RCC 7860 (cell line): ENCODE data around the gene ADAMTSL1.

ENCODE experiments used
- DNase-seq: peaks from one replicate; pipeline ENCODE4 v3.0.0-alpha.2; 2015; ENCODE audit warnings: low spot score
- FAIRE-seq: peaks from 2 replicates; lab custom pipeline; 2012; peaks lifted over from hg19 to GRCh38; lab: Jason Lieb, UNC

ADAMTSL1 gene

GRCh38 chr9:18888290-18888689, 414.3 kb downstream of the ADAMTSL1 start:
- DNase-seq (no peak), FAIRE-seq (no peak)

GRCh38 chr9:18889550-18889949, 415.6 kb downstream of the ADAMTSL1 start:
- no peak for FAIRE-seq

GRCh38 chr9:18890372-18890771, 416.4 kb downstream of the ADAMTSL1 start:
- DNase-seq: no peak
- no peak for FAIRE-seq

More at GRCh38 chr9:18889550-18889949, 415.6 kb downstream of the ADAMTSL1 start:
- no peak for DNase-seq

GRCh38 chr9:18891946-18892670, 418.2 kb downstream of the ADAMTSL1 start:
- no peak for FAIRE-seq
- no peak for DNase-seq

- no peak for DNase-seq
- FAIRE-seq: no peak
These were observed 419.1 kb downstream of the ADAMTSL1 start for GRCh38 chr9:18893046-18893445.

GRCh38 chr9:18893491-18893890, 419.5 kb downstream of the ADAMTSL1 start:
- FAIRE-seq (no peak), DNase-seq (no peak)

GRCh38 chr9:18896004-18896403, 422.1 kb downstream of the ADAMTSL1 start:
- DNase-seq: no peak
- FAIRE-seq: no peak

GRCh38 chr9:18896531-18897179, 422.7 kb downstream of the ADAMTSL1 start:
- DNase-seq: peak; percentile 7
- no peak for FAIRE-seq

GRCh38 chr9:18903450-18903849, 429.5 kb downstream of the ADAMTSL1 start:
- FAIRE-seq (no peak), DNase-seq (no peak)

GRCh38 chr9:18905028-18905882, 431.3 kb downstream of the ADAMTSL1 start:
- DNase-seq (peak; percentile 91), FAIRE-seq (peak; percentile 89)

- DNase-seq (peak; percentile 84), FAIRE-seq (peak; percentile 74)
These were observed 432.1 kb downstream of the ADAMTSL1 start for GRCh38 chr9:18905883-18906629.

- FAIRE-seq (peak; percentile 81), DNase-seq (peak; percentile 86)
These were observed 432.9 kb downstream of the ADAMTSL1 start for GRCh38 chr9:18906656-18907395.

GRCh38 chr9:18907927-18908625, 434.1 kb downstream of the ADAMTSL1 start:
- FAIRE-seq (no peak), DNase-seq (no peak)

GRCh38 chr9:18909140-18910018, 435.4 kb downstream of the ADAMTSL1 start:
- FAIRE-seq (no peak), DNase-seq (no peak)

- DNase-seq: peak; percentile 44
- FAIRE-seq: peak; percentile 67
These were observed 436.5 kb downstream of the ADAMTSL1 start for GRCh38 chr9:18910435-18910834.

GRCh38 chr9:18910916-18911315, 437.0 kb downstream of the ADAMTSL1 start:
- peak; percentile 17 for DNase-seq
- FAIRE-seq: no peak

- FAIRE-seq (no peak), DNase-seq (no peak)
These were observed 437.9 kb downstream of the ADAMTSL1 start for GRCh38 chr9:18911714-18912342.
